ENCODE data around the gene CCSER1.

- TF ChIP-seq CTCF (conservative IDR thresholded peaks at IDR 0.05; ENCODE audit: low read length), result no peak
- TF ChIP-seq EZH2phosphoT487 (IDR thresholded peaks at IDR 0.05; ENCODE audit: borderline replicate concordance, low read depth, low read length), result no peak
Observed at GRCh38 chr4:91198951-91199350, 1071.8 kb downstream of the CCSER1 start.
